GM23248 (cell line): Measurements from ENCODE around the gene CORO2B. TPM values are rescaled to one million over a fixed set of nuclear protein-coding genes. Genes with fewer than 3 reads are reported as not detected.

Experiments used
- DNase-seq: peaks from one replicate; pipeline ENCODE4 v3.0.0-alpha.2; 2015
- H2AFZ ChIP-seq: fragments of 200-600 bp; sonication (generic); 2 replicates; pipeline ENCODE4 v1.6.1; 2016; ENCODE audit warnings: antibody characterized with exemption
- H3F3A ChIP-seq: fragments of 200-600 bp; sonication (generic); 2 replicates; pipeline ENCODE4 v1.6.1; 2016; ENCODE audit warnings: mild to moderate bottlenecking, antibody characterized with exemption, mixed run types; ENCODE audit not compliant: insufficient read depth
- H3K27ac ChIP-seq: fragments of 200-600 bp; sonication (generic); 2 replicates; pipeline ENCODE4 v1.5.1; 2016; ENCODE audit warnings: mild to moderate bottlenecking
- H3K27me3 ChIP-seq: fragments of 200-600 bp; sonication (generic); replicated peaks from 2 replicates; pipeline ENCODE4 v1.6.1; 2016; ENCODE audit warnings: mild to moderate bottlenecking; ENCODE audit not compliant: insufficient read depth
- H3K36me3 ChIP-seq: fragments of 200-600 bp; sonication (generic); 2 replicates; pipeline ENCODE4 v1.6.1; 2016; ENCODE audit warnings: low read depth, mild to moderate bottlenecking
- H3K4me1 ChIP-seq: fragments of 200-600 bp; sonication (generic); 2 replicates; pipeline ENCODE4 v1.6.1; 2016; ENCODE audit warnings: mild to moderate bottlenecking; ENCODE audit not compliant: insufficient read depth
- H3K4me2 ChIP-seq: fragments of 200-600 bp; sonication (generic); one replicate; pipeline ENCODE4 v1.6.1; 2016; ENCODE audit warnings: mild to moderate bottlenecking; ENCODE audit not compliant: unreplicated experiment
- H3K4me3 ChIP-seq: fragments of 200-600 bp; sonication (generic); 2 replicates; pipeline ENCODE4 v1.5.1; 2016; ENCODE audit warnings: mild to moderate bottlenecking
- H3K79me2 ChIP-seq: fragments of 200-600 bp; sonication (generic); 2 replicates; pipeline ENCODE4 v1.6.1; 2016; ENCODE audit warnings: mild to moderate bottlenecking; ENCODE audit not compliant: insufficient read depth
- H3K9ac ChIP-seq: fragments of 200-600 bp; sonication (generic); 2 replicates; pipeline ENCODE4 v1.6.1; 2016; ENCODE audit warnings: mild to moderate bottlenecking
- H3K9me2 ChIP-seq: fragments of 200-600 bp; sonication (generic); 2 replicates; pipeline ENCODE4 v1.6.1; 2016; ENCODE audit warnings: mixed run types, mild to moderate bottlenecking, moderate library complexity; ENCODE audit not compliant: insufficient read depth
- H3K9me3 ChIP-seq: fragments of 200-600 bp; sonication (generic); one replicate; pipeline ENCODE4 v1.6.1; 2017; ENCODE audit warnings: low read depth
- H4K20me1 ChIP-seq: fragments of 200-600 bp; sonication (generic); 2 replicates; pipeline ENCODE4 v1.6.0; 2016; ENCODE audit not compliant: insufficient read depth
- EZH2 ChIP-seq: fragments of 200-600 bp; sonication (generic); IDR thresholded peaks from 2 replicates; pipeline ENCODE4 v1.6.1; 2018; ENCODE audit warnings: antibody characterized with exemption, mild to moderate bottlenecking; ENCODE audit not compliant: insufficient read depth, poor library complexity, severe bottlenecking
- EZH2phosphoT487 ChIP-seq: fragments of 200-600 bp; sonication (generic); IDR thresholded peaks from 2 replicates; pipeline ENCODE4 v1.6.1; 2018; ENCODE audit warnings: antibody characterized with exemption, moderate library complexity, mild to moderate bottlenecking, low read depth; ENCODE audit not compliant: insufficient read depth
- WGBS, 2 experiments: methylation state at CpG; one replicate each; pipeline ENCODE4 v1.1.6; 2015 to 2017; ENCODE audit warnings: low lambda C conversion rate in 2 of 2, low coverage in 1 of 2; ENCODE audit errors: missing lambda C conversion rate in 2 of 2; 5-methylcytosine and 5-hydroxymethylcytosine counted together
- in situ Hi-C: fragments of 300-500 bp; cut with MboI; formaldehyde crosslinking; loops from 2 replicates; pipeline ENCODE4 v1.15.0; 2020
- polyA plus RNA-seq: library from polyadenylated mRNA; unstranded; fragments of >200 nt; fragmentation: Nextera tagmentation; extraction: Ambion mirVana; gene quantifications from 2 replicates; pipeline ENCODE4 v1.2.1, GENCODE V29; 2016
- total RNA-seq: library from RNA; depleted of rRNA; stranded (reverse); fragments of >200 nt; shearing (Covaris generic); gene quantifications from 2 replicates; pipeline ENCODE4 v1.2.3, GENCODE V29; 2014

The CORO2B gene
- total and polyA plus RNA-seq, 2 experiments from 2014 or later: 2.7 to 7.7 TPM

DNA sequence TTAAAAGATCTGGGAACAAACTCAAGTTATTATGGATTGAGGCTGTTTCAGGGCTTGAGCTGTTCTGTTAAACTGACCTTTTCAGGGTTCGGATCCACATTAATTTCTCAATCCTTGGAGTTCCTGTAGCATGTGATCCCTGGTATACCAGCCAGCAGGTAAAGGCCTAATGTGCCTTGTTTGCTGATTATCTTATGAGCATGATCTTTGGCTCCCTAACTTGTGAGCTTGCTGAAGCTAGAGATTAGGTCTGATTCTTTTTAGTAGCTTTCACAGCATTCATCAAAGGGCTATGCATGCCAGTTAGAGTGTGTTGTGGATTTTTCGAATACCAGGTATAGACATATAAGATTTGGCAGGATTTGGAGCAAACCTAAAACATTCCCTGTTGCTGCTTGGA lies 10.3 kb downstream of the CORO2B start:
- TF ChIP-seq EZH2: no peak
- TF ChIP-seq EZH2phosphoT487: no peak
- no peaks in the 10 kb centered on the region for H3K27me3 ChIP-seq
- H3K36me3 ChIP-seq: no peaks in the 10 kb centered on the region
- peaks cover 48% of the 10 kb centered on the region for H3F3A ChIP-seq
- no peaks in the 10 kb centered on the region for H3K9me2 ChIP-seq
- no peaks in the 10 kb centered on the region for H3K9me3 ChIP-seq
- H3K4me2 ChIP-seq: peak overlapping the region; percentile 54
- H3K79me2 ChIP-seq: peaks cover 52% of the 10 kb centered on the region
- peak overlapping the region; percentile 26; the same call in 1 of the 2 replicates for H3K9ac ChIP-seq
- H3K4me1 ChIP-seq: peaks cover 65% of the 10 kb centered on the region
- in situ Hi-C loops: no loop called here
- WGBS, 2 experiments: 33 to 42% methylated on average over 2 of the region's 2 CpGs
- peak overlapping the region; percentile 36 for H2AFZ ChIP-seq
- no peak for DNase-seq
- H3K27ac ChIP-seq: peak overlapping the region; percentile 64
- no peaks in the 10 kb centered on the region for H4K20me1 ChIP-seq
- no peak overlapping the region for H3K4me3 ChIP-seq

DNA sequence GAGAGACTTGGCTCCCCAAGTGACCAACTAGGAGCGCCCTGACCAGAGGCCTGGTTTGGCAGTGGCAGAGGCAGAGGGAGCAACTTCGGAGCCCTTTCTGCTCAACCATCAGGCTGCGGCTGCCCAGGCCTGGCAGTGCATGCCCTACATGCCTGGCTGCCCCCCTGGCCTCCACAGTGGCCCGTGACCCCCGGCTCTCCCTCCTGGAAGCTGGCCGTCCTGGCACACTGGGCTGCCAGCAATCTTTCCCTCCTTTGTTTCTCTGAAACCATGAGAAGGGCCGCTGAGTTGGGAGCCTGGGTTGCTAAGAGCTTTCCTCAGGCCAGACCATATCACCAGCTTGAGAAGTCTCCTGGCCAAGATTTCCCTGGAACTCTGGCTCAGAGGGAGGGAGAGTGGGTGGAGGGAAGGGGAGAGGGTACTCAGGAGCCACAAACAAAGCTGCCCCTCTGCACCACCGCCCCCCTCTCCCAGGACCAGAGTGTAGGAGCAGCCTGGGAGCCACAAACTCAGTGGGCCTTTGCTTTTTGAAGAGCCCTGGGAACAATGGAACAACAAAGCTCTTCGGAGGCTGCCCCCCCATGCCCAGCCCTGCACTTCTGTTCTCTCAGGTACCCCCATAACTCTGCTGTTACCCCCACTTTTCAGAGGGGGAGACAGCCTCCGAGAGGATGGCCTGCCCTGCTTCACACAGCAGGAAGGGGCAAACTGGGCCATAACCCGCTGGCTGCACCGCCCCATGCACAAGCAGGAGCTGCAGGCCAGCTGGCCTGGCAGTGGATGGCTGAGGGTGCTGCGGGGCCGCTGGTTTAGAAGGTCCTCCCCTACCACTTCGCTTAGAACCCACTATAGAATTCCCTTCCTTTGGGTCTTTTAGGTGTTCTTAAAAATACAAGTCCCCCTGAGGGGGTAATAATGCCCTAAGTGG lies 11.3 kb downstream of the CORO2B start:
- no peaks in the 10 kb centered on the region for H3K9me2 ChIP-seq
- 0 out of 2 replicates have a peak overlapping the region, but pooled peaks have one; percentile 16 for H3K9ac ChIP-seq
- no peaks in the 10 kb centered on the region for H3K27me3 ChIP-seq
- WGBS, 2 experiments: 55 to 56% methylated on average over 14 to 15 of the region's 15 CpGs
- no peaks in the 10 kb centered on the region for H4K20me1 ChIP-seq
- peak overlapping the region; percentile 36 for H2AFZ ChIP-seq
- peaks cover 62% of the 10 kb centered on the region for H3K4me1 ChIP-seq
- peak overlapping the region; percentile 54 for H3K4me2 ChIP-seq
- no peak overlapping the region for H3K4me3 ChIP-seq
- peaks cover 60% of the 10 kb centered on the region for H3K79me2 ChIP-seq
- TF ChIP-seq EZH2phosphoT487: no peak
- H3F3A ChIP-seq: peaks cover 42% of the 10 kb centered on the region
- no peaks in the 10 kb centered on the region for H3K9me3 ChIP-seq
- no peak for DNase-seq
- no peak overlapping the region for H3K27ac ChIP-seq
- H3K36me3 ChIP-seq: no peaks in the 10 kb centered on the region
- in situ Hi-C loops: no loop called here

DNA sequence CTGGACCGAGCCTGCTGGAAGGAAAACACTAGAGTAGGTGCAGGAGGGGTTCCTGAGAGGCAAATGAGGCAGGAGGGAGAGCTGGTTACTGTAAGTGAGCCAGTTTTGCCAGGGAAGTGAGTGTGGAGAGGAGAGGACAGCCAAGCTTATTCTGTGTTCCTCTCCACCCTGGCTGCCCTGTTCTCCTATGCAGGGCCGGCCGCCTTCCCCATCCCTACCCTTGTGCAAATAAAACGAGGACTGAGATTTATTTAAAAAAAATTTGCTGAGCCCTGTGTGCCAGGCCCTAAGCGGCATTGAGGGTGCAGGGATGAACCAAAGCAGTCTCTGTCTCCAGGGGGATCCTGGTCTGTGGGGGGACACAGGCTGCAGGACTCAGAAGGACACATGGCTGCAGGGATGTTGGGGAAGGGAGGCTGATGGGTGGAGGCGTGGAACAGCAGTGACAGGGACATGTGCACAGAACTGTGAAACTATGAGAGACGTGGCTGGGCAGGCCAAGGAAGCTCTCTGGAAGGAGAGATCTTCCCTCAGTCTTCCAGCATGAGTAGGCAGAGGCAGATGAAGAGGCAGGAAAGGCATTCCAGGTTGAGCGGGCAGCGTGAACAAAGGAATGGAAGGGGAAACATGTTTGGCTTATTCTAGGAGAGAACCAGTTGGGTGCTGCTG lies 12.1 kb downstream of the CORO2B start:
- in situ Hi-C loops: no loop called here
- H3K27me3 ChIP-seq: no peaks in the 10 kb centered on the region
- WGBS, 2 experiments: 39 to 42% methylated on average over 9 of the region's 9 CpGs
- TF ChIP-seq EZH2: no peak
- TF ChIP-seq EZH2phosphoT487: no peak
- no peak overlapping the region for H3K27ac ChIP-seq
- H3K4me3 ChIP-seq: no peak overlapping the region
- H4K20me1 ChIP-seq: no peaks in the 10 kb centered on the region
- H3F3A ChIP-seq: peaks cover 35% of the 10 kb centered on the region
- H3K4me2 ChIP-seq: no peak overlapping the region
- peaks cover 67% of the 10 kb centered on the region for H3K79me2 ChIP-seq
- no peaks in the 10 kb centered on the region for H3K9me3 ChIP-seq
- no peaks in the 10 kb centered on the region for H3K9me2 ChIP-seq
- no peak overlapping the region for H3K9ac ChIP-seq
- peak; percentile 55 for DNase-seq
- H3K4me1 ChIP-seq: peaks cover 53% of the 10 kb centered on the region
- no peaks in the 10 kb centered on the region for H3K36me3 ChIP-seq
- H2AFZ ChIP-seq: no peak overlapping the region

DNA sequence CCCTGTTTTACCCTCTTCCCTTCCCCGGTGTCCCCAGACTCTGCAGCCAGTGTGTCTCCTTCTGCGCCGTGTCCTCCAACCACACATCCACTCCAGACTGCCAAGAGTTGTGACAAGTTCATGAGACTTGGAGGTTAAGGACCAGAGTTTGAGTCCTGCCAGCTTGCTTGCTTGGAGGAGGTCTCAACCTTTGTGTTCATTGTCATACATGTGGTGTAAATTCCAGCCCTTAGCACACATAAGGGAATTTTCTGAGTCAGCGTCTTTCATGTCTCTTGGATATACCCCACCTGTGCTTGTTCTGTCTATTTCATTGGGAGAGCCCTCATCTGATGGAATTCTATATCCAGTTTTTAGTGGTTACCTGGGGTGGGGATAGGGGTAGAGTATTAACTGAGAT lies 13.3 kb downstream of the CORO2B start:
- Histone ChIP-seq H3K4me1 (peaks cover 41% of the 10 kb centered on the region), H2AFZ (no peak overlapping the region), H3K27ac (no peak overlapping the region), H4K20me1 (no peaks in the 10 kb centered on the region), H3K9me2 (no peaks in the 10 kb centered on the region), H3K36me3 (no peaks in the 10 kb centered on the region), H3K4me2 (no peak overlapping the region), H3K27me3 (no peaks in the 10 kb centered on the region), H3K4me3 (no peak overlapping the region), H3K9ac (no peak overlapping the region), H3K9me3 (no peaks in the 10 kb centered on the region), H3F3A (peaks cover 24% of the 10 kb centered on the region), H3K79me2 (peaks cover 71% of the 10 kb centered on the region)
- DNase-seq: no peak
- in situ Hi-C loops: no loop called here
- TF ChIP-seq EZH2phosphoT487: no peak
- TF ChIP-seq EZH2: no peak
- 97% methylated on average over 4 of the region's 4 CpGs for WGBS, 2 experiments
